ENCODE data around the gene TFE3. TPM values are rescaled to one million over a fixed set of nuclear protein-coding genes. Genes with fewer than 3 reads are reported as not detected.

Gene TFE3
- total RNA-seq, 1 experiment from 2014 or later: 35.1 TPM

DNA sequence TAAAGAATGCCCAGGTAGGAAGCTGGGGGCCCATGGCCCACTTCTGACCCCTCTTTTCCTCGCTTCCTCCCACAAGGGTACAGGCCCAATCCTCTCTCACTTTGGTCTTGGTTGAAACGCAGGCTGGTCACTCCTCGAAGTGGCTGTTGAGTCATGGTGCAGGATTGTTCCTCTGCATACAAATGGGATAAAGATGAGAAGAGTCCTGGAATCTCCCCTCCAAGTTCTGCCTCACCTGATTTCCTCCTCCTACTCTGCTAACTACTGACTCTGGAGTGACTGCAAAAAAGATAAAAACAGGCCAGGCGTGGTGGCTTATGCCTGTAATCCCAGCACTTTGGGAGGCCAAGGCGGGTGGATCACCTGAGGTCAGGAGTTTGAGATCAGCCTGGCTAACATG, 34.8 kb upstream of the TFE3 start:
- H3K4me3 Mint-ChIP-seq (ENCODE audit: low read depth, unreplicated experiment): no peak overlapping the region
- no TSS peak for BruUV-seq (replicated peaks)
- DNase-seq: no peak
- H3K27ac Mint-ChIP-seq (ENCODE audit: unreplicated experiment): no peak overlapping the region
- TF ChIP-seq, protein P1, sequence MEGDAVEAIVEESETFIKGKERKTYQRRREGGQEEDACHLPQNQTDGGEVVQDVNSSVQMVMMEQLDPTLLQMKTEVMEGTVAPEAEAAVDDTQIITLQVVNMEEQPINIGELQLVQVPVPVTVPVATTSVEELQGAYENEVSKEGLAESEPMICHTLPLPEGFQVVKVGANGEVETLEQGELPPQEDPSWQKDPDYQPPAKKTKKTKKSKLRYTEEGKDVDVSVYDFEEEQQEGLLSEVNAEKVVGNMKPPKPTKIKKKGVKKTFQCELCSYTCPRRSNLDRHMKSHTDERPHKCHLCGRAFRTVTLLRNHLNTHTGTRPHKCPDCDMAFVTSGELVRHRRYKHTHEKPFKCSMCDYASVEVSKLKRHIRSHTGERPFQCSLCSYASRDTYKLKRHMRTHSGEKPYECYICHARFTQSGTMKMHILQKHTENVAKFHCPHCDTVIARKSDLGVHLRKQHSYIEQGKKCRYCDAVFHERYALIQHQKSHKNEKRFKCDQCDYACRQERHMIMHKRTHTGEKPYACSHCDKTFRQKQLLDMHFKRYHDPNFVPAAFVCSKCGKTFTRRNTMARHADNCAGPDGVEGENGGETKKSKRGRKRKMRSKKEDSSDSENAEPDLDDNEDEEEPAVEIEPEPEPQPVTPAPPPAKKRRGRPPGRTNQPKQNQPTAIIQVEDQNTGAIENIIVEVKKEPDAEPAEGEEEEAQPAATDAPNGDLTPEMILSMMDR (IDR thresholded peaks at IDR 0.05; ENCODE audit: unreplicated experiment): no peak
- H3K4me1 Mint-ChIP-seq (ENCODE audit: low read depth, unreplicated experiment): peaks cover 15% of the 10 kb centered on the region
- peaks cover 36% of the 10 kb centered on the region for H3K36me3 Mint-ChIP-seq (ENCODE audit: insufficient read depth, unreplicated experiment)
- H3K9me3 Mint-ChIP-seq (ENCODE audit: low read depth, unreplicated experiment): no peaks in the 10 kb centered on the region
- intact Hi-C loops (cut with micrococcal nuclease; ENCODE audit: unreplicated experiment): no loop called here
- CTCF ChIA-PET: no interaction called here
- no peaks in the 10 kb centered on the region for H3K27me3 Mint-ChIP-seq (ENCODE audit: unreplicated experiment)

DNA sequence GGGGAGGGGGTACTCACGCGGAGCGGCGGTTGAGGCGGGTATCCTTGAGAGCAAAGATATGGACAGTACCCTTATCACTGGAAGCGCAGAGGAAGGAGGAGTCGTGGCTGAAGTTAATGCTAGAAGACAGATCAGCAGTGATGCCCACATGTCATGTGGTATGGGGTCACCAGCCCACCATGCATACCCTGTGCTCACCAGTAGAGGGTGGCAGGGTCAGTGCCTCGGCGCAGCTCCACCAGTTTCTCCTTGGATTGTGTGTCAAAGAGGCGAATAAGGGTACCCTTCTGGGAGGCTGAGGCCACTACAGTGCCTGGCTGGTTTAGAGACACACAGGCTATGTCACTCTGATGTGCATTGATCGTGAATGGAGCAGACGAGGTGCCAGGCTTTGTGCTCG, 32.2 kb upstream of the TFE3 start:
- no peaks in the 10 kb centered on the region for H3K9me3 Mint-ChIP-seq (ENCODE audit: low read depth, unreplicated experiment)
- no peaks in the 10 kb centered on the region for H3K27me3 Mint-ChIP-seq (ENCODE audit: unreplicated experiment)
- intact Hi-C loops (cut with micrococcal nuclease; ENCODE audit: unreplicated experiment): no loop called here
- no peak overlapping the region for H3K4me3 Mint-ChIP-seq (ENCODE audit: low read depth, unreplicated experiment)
- BruUV-seq (replicated peaks): no TSS peak
- TF ChIP-seq, protein P1 (IDR thresholded peaks at IDR 0.05; ENCODE audit: unreplicated experiment): no peak
- no peak overlapping the region for H3K27ac Mint-ChIP-seq (ENCODE audit: unreplicated experiment)
- peaks cover 19% of the 10 kb centered on the region for H3K4me1 Mint-ChIP-seq (ENCODE audit: low read depth, unreplicated experiment)
- H3K36me3 Mint-ChIP-seq (ENCODE audit: insufficient read depth, unreplicated experiment): peaks cover 43% of the 10 kb centered on the region
- CTCF ChIA-PET: no interaction called here
- DNase-seq: no peak

DNA sequence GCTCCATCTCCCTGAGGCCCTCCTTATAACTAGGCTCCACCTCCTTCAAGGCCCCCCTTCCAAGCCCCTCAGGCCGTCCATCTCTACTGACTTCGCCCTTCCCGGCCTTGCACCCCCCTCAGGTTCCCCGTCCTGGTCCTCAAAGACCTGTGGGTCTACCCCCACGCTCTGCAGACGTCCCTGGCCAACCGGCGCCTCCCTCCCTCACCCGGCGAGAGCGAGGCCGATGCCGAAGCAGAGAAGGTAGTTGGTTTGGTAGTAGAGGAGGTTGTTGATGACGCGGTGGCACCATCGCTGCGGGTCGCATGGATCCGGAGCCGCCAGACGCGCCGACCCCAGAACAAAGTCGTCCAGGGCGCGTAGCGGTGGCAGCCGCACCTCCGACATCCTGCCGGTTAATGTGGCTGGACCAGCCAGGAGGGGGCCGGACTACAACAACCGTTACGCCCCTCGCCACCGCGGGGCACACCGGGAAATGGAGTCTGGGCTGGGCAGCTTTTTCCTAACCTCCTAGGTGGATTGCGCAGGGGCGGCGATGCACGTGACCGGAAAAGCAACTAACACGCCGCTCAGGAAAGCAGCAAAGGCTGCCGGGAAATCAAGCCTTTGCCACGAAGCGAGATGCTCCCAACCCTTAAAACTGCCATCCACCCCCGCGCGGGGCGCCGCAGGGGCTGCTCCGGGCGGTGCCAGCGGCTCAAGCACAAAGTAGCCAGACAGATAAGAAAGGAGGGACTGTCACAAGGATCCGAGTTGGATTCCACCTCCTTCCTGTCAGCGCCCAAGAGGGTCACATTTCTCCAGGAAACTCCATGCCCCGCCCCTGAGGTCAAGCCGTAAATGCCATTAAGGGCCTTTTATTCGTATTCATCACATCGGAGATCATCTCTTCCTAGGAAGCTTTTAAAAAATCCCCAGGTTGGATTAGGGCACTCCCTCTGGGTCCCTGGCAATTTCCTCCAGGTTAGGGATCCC, 30.7 kb upstream of the TFE3 start, which contains the start of gene PRAF2:
TSS of gene PRAF2 (minus strand) at position 402 of the 975 bp plus-strand sequence. CDS start at position 387, 15 bp downstream.
- peak within 1 kb of the TSS; percentile 76 for H3K4me3 Mint-ChIP-seq (ENCODE audit: low read depth, unreplicated experiment)
- BruUV-seq (replicated peaks): no TSS peak
- peaks cover 15% of the 10 kb centered on the region for H3K4me1 Mint-ChIP-seq (ENCODE audit: low read depth, unreplicated experiment)
- peak; percentile 92 for DNase-seq
- CTCF ChIA-PET: no interaction called here
- no peaks in the 10 kb centered on the region for H3K9me3 Mint-ChIP-seq (ENCODE audit: low read depth, unreplicated experiment)
- peaks cover 28% of the 10 kb centered on the region for H3K36me3 Mint-ChIP-seq (ENCODE audit: insufficient read depth, unreplicated experiment)
- no peaks in the 10 kb centered on the region for H3K27me3 Mint-ChIP-seq (ENCODE audit: unreplicated experiment)
- intact Hi-C loops (cut with micrococcal nuclease; ENCODE audit: unreplicated experiment): no loop called here
- TF ChIP-seq, protein P1 (IDR thresholded peaks at IDR 0.05; ENCODE audit: unreplicated experiment): no peak
- peak within 1 kb of the TSS; percentile 78 for H3K27ac Mint-ChIP-seq (ENCODE audit: unreplicated experiment)

DNA sequence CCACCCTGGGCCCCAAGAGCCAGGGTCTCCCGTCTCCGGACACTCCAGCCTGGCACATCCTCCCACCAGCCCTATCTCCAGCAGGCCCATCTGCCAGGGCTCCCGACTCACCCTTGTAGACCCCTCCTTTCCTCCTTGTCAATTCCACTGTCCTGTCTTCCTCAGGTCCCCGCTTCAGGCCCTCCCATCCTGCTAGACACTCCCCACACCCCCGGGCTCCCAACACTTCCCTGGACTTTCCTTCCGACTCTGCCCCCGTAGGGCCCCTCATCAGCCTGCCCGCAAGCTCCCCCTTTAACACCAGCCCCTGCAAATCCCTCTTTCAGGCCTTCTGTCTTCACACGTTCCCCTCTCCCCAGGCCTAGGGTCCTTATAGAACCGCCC, 29.5 kb upstream of the TFE3 start:
- Mint-ChIP-seq H3K27me3 (ENCODE audit: unreplicated experiment) (no peaks in the 10 kb centered on the region), H3K27ac (ENCODE audit: unreplicated experiment) (peak overlapping the region; percentile 78), H3K4me3 (ENCODE audit: low read depth, unreplicated experiment) (peak overlapping the region; percentile 76), H3K9me3 (ENCODE audit: low read depth, unreplicated experiment) (no peaks in the 10 kb centered on the region), H3K4me1 (ENCODE audit: low read depth, unreplicated experiment) (peaks cover 11% of the 10 kb centered on the region), H3K36me3 (ENCODE audit: insufficient read depth, unreplicated experiment) (peaks cover 28% of the 10 kb centered on the region)
- CTCF ChIA-PET: no interaction called here
- TF ChIP-seq, protein P1 (IDR thresholded peaks at IDR 0.05; ENCODE audit: unreplicated experiment): no peak
- no TSS peak for BruUV-seq (replicated peaks)
- no peak for DNase-seq
- intact Hi-C loops (cut with micrococcal nuclease; ENCODE audit: unreplicated experiment): no loop called here
